ENCODE measurements around the gene LHX6.

DNA sequence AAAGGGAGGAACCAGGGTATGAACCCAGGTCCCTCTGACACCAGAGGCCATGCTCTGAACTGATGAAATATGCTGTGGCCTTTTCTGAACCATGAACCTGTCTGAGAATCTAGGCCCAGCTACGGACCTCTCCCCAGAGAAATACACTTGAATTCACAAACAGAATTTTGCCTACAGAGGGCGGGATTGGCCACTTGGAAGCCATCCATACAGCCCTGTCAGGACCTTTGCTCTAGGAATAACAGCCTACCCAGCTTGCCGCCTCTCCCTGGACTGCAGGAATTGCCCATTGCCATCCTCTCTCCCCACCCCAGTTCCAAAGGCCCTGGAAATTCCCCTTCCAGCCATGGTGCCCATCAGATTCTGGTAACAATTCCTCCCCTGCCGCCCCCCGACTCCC, 42.5 kb downstream of the LHX6 start:
- TF ChIP-seq POLR2A (IDR thresholded peaks at IDR 0.05) (no peak), POLR2AphosphoS5 (IDR thresholded peaks at IDR 0.05) (no peak)
- TF ChIP-seq, protein P1, sequence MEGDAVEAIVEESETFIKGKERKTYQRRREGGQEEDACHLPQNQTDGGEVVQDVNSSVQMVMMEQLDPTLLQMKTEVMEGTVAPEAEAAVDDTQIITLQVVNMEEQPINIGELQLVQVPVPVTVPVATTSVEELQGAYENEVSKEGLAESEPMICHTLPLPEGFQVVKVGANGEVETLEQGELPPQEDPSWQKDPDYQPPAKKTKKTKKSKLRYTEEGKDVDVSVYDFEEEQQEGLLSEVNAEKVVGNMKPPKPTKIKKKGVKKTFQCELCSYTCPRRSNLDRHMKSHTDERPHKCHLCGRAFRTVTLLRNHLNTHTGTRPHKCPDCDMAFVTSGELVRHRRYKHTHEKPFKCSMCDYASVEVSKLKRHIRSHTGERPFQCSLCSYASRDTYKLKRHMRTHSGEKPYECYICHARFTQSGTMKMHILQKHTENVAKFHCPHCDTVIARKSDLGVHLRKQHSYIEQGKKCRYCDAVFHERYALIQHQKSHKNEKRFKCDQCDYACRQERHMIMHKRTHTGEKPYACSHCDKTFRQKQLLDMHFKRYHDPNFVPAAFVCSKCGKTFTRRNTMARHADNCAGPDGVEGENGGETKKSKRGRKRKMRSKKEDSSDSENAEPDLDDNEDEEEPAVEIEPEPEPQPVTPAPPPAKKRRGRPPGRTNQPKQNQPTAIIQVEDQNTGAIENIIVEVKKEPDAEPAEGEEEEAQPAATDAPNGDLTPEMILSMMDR (IDR thresholded peaks at IDR 0.05): no peak
